GM21423 (cell line): ENCODE results near the gene CPSF6.
"Not testable (repeated sequence)": the region's sequence is repeated elsewhere in the genome, so short reads cannot be mapped to it uniquely, and the experiment has no call there.

ENCODE experiments used
- ATAC-seq: cut with Tn5 transposase; IDR thresholded peaks from one replicate; pipeline ENCODE4 v1.9.1; 2021; ENCODE audit warnings: mild to moderate bottlenecking, moderate library complexity; ENCODE audit not compliant: unreplicated experiment

CPSF6 gene

GRCh38 chr12:69239352-69239921, at the start of gene CPSF6:
CPSF6 (plus strand) TSS chr12:69239569; CDS start chr12:69239647, 78 bp downstream.
- ATAC-seq = peak; percentile 95

GRCh38 chr12:69196302-69197288, 42.8 kb upstream of the CPSF6 start:
- ATAC-seq = no peak

GRCh38 chr12:69199976-69200375, 39.4 kb upstream of the CPSF6 start:
- ATAC-seq = not testable (repeated sequence)

DNA sequence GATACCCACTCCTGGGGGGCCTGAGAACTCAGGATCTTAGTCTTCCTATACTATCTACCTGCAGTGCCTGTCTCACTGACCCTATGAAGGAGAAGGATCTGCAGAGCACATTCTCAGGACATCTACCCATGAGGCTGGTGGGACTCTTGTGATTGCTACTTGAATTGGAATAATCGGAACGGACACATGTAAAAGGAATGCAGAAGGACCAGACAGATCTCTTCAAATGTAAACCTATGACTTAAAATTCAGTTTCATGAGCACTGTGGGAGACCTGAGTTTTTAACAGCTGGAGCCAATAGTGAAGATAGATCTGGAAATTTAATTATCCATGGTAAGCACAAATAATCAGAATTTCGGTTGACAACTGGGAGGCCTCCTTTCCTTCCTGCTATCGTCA, 35.2 kb upstream of the CPSF6 start:
- ATAC-seq = no peak

- ATAC-seq = no peak
Measured at GRCh38 chr12:69210661-69211060, 28.7 kb upstream of the CPSF6 start.

GRCh38 chr12:69211160-69211559, 28.2 kb upstream of the CPSF6 start:
- no peak for ATAC-seq

GRCh38 chr12:69214169-69214568, 25.2 kb upstream of the CPSF6 start:
- ATAC-seq = no peak

- no peak for ATAC-seq
Measured at GRCh38 chr12:69225251-69225910, 14.0 kb upstream of the CPSF6 start.

DNA sequence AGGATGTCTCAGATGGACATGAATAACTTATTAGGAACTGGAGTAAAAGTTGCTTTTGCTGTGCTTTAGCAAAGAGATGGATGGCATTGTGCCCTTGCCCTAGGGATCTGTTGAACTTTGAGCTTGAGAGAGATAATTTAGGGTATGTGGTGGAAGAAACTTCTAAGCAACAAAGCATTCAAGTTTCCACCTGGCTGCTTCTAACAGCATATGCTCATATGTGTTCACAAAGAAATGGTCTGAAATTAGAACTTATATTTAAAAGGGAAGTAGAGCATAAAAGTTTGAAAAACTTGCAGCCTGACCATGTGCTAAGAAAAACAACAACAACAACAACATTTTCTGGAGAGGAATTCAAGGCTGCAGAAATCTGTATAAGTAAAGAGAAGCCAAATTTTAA, 7.9 kb upstream of the CPSF6 start:
- ATAC-seq = no peak

DNA sequence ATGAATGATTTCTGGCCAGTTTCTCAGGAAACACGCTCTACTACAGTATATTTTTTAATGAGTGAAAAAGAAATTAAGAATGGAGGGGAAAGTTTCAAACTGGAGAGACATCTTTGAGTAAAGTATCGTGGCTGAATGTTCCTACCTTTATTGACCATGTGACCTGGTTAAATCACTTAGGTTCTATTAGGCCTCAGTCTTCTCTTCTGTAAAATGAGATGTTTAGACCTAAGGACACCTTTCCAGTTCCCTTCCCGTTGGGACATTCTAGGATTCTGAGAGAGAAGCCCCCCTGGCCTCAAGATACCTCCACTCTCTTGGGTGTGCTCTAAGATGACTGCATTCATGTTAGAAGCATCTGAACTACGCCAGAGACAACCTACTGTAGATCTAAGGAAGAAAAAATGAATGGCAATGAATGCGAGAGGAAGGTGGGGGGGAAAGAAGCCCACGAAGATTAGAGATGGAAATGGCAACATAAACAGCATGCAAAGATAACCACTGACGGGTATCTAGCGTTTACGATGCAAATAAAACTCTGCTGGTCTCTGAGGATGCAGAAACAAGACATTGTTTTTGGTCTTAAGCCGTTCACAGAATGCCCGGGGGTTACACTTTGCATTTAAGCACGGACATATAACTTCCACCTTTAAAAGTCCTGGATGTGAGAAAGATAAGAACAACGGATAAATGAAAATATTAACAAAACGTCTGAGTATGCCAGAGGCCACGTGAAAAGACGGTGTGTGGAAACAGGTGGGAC, 599 bp upstream of the CPSF6 start:
- ATAC-seq = no peak

DNA sequence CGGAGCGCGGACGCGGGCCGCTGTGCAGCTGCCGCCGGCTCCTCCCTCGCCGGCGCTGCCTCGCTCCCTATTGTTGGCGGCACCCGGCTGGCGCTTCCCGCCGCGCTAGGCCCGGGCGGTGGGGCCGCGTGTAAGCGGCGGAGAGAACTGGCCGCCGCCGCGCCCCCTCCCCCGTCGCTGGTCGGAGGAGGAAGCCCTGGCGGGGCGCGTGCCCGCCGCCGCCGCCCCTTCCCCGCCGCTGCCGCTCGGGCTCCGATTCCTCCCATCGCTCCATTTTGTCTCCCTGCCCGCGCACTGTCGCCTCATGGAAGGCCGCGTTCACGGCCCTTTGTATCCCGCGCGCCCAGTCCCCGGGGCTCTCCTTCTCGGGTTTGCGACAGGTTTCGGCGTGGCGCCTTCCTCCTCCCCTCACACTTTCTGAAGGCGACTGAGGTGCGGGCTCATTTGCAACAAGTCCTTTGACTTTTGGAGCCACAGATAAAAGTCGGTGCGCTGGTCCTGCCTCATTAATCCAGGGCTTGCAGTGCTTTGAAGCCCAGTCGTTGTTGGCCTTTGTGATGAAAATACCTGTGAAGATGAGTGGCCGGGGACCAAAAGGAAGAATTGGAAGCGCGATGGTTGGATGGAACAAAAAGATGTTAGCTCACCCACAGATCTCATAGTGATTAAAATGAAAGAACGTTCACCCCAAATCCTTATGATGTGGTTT, 707 bp downstream of the CPSF6 start:
- ATAC-seq = peak; percentile 23

GRCh38 chr12:69240631-69240995, 1.2 kb downstream of the CPSF6 start:
- ATAC-seq = no peak

DNA sequence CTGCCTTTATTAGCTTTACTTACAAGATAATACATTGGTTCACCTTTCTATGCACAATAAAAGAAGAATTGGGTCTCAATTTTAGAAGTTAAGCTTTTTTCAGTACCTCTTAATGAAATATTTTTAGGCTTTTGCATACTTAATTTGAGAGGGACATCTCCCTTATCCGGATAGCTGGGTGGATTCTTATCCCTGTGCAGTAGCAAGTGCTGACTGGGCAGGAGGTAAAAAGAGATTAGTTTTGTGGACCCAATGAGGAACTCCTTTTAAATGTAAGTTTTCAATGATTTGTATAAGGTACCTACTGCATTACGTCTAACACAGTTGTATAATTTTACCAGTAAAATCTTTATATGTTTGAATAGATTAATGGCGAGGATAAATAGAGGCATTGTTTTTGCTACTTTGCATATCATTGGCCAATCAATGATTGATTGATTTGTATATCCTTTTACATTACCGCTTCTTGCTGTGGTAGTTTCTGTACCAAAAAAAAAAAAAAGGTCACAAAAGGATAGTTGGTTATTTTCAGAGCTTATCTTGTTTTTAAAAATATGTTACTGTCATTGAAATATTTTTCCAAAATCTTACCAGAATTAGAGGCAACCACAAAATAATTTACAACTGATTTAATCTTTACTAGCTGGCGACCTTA, 2.2 kb downstream of the CPSF6 start:
- ATAC-seq = no peak

DNA sequence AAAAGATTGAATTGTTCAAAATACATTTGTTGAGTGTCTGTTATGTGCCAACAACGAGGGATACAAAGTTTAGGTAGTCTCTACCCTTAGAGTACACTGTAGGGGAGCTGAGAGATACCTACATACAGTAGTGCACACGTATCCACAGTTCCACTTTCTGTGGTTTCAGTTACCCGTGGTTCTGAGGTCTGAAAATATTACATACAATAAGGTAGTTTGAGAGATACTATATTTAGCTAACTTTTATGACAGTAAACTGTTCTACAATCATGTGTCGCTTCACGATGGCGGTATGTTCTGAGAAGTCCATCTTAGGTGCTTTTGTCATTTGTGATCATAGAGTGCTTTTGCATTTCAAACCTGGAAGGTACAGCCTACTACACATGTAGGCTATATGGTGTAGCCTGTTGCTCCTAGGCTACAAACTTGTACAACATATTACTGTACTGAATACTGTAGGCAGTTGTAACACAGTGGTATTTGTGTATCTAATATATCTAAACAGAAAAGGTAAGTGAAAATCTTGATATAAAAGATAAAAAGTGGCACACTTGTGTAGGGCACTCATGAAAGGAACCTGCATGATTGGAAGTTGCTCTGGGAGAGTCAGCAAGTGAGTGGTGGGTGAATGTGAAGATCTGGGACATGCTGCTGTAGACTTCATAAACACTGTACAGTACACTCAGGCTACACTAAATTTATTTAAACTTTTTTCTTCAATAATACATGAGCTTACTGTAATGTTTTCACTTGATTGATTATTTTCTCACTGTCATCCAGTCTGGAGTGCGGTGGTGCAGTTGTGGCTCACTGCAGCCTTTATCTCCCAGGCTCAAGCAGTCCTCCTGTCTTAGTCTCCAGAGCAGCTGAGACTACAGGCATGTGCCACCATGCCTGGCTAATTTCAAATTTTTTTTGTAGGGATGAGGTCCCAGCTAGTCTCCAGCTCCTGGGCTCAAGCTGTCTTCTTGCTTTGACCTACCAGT, 4.0 kb downstream of the CPSF6 start:
- ATAC-seq = peak; percentile 43

DNA sequence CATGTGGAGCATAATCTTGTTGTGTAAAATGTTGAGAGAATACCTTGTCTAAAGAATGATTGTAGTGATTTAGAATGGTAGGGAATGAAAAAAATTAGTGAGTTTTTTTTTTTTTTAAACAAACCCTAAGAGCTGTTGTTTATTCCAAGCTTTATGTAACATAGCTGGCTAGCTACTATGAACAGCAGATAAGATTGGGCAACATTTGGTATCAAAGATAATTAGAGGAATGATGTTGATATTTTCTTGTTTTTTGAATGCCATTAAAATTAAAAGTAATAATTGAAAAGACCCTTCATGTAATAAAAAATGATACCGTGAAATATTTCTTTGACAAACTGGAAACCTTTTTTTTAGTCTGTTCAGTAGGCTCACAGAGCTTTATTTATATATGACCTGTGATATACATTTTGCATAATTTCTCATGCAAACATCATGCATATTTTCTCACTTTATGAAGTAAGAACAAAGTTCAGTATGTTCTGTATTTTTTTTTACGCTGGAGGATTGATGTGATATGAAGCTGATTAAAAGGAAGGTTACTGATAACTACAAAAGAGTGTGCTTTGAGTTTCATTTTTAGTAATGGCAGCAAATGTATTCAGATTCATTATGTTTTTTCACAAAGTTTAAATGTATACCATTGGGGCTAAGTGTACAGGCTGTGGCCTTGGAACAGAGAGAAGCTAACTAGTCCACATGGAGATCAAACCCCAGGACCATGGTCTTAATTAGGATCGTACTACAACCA, 8.1 kb downstream of the CPSF6 start:
- ATAC-seq = no peak

DNA sequence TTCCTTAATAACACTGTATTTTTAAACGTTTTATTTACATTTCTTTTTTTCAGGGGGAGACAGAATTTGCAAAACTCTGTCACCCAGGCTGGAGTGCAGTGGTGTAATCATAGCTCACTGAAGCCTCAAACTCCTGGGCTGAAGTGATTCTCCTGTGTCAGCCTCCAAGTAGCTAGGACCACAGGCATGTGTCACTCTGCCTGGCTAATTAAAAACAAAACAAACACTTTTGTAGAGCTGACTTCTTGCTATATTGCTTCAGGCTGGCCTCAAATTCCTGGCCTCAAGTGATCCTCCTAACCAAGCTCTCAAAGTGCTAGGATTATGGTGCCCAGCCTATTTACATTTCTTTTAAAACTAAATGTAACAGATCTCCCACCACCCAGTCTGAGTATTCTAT, 12.7 kb downstream of the CPSF6 start:
- no peak for ATAC-seq

DNA sequence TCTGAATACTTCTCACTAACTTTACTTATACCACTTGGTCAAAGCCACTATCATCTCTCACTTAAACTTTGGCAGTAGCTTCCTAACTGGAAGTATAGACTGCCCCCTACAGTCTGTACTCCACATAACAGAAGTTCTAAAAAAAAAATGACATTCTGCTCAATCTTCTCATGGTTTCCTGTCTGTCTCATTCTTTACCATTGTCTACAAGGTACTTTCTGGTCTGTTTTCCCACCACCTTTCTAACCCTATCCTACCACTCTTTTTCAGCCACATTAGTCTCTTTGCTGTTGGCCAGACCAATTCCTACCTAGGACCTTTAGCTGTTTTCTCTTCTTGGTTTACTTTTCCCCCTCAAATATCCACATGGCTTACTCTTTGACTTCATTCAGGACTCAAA, 14.7 kb downstream of the CPSF6 start:
- no peak for ATAC-seq

GRCh38 chr12:69254862-69255261, 15.5 kb downstream of the CPSF6 start:
- no peak for ATAC-seq
